ENCODE results near the gene CPLX3.

The CPLX3 gene

DNA sequence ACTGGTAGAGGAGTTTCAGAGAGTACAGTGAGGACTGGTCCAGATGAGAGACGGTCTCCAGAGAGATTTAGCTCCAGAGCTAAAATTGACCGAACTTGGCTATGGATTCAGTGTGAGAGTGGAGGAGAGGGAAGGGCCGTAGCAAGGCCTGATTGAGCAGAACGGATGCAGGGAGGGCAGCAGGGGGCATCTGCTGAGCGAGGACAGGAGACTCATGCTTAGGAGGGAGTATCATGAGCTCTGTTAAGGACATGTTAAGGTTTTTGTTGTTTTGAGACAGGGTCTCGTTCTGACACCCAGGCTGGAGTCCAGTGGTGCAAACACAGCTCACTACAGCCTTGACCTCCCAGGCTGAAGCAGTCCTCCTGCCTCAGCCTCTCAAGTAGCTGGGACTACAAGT lies 21.5 kb upstream of the CPLX3 start:
- DNase-seq: no peak

DNA sequence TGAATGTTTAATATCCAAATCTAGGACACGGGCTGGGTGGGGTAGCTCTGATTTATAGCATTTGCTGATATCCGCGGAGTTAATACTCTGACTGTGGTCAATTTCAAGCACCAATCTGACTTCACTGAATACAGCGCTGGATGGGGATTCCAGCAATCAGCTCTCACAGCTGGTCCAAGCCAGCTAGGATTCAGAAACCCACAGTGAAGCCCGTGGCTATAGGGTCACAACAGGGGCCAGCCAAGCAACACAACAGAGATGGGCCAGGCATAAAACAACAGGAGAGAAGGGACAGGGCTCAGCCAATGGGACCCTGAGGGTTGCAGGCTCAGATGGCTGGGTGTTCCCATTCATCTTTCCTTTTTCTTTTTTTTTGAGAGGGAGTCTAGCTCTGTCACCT lies 19.1 kb upstream of the CPLX3 start:
- DNase-seq: no peak

DNA sequence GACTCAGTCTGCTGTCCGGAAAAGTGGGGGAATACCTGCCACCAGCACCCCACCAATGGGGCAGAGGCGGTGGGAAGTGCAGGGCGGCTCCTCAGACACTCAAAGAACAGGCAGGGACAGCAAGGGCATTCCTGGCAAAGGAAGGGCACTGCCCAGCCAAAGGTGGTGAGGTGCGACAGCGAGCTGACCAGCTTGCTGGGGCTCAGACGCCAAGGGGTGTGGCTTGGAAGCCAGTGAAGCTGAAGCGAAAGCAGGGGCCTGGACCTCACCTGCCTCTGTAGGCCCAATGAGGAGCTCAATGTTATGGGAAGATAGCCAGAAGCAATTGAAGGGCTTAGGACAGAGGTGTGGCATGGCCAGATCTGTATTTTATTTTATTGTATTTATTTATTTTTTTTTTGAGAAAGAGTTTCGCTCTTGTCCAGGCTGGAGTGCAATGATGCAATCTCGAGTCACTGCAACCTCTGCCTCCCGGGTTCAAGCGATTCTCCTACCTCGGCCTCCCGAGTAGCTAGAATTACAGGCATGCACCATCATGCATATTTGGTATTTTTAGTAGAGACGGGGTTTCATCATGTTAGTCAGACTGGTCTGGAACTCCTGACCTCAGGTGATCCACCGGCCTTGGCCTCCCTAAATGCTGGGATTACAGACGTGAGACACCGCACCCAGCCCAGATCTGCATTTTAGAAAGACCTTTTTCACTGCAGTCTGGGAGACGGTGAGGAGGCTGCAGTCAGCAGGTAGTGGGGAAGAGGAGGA lies 18.2 kb upstream of the CPLX3 start:
- no peak for DNase-seq

DNA sequence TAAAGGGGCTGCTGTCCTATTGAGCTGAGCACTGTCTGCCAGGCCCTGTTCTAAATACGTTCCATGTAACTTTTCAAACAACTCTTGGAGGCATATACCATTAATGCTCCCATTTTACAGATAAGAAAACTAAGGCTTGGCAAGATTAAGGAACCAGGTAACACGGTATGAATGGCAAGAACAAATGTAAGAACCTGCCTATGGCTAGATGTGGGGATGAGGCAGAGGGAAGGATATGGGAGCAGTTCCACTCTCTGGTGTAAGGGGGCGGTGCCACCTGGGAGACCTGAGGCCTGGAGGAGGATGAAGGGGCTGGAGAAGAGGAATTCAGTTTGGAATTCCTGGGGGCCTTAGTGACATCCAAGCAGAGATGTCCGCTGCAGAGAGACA lies 17.6 kb upstream of the CPLX3 start:
- DNase-seq: no peak

DNA sequence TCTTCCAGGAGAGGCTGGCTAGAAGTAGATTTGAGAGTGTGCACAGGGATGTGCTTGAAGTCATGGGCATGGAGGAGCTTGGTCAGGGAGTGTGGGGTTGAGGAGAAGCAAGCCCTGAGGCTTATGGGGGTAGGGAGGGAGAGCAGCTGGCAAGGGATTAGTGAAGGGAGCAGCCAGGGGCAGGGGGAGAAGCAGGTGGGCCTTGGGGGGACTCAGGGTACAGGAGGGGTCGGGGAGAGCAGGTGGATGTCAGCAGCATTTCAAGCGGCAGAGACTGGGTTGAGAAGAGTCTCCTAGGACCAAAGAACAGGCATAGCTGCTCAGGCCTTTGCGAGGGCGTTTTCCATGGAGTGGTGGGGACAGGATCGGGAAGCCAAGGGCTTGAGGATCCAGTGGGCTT lies 17.2 kb upstream of the CPLX3 start:
- no peak for DNase-seq

DNA sequence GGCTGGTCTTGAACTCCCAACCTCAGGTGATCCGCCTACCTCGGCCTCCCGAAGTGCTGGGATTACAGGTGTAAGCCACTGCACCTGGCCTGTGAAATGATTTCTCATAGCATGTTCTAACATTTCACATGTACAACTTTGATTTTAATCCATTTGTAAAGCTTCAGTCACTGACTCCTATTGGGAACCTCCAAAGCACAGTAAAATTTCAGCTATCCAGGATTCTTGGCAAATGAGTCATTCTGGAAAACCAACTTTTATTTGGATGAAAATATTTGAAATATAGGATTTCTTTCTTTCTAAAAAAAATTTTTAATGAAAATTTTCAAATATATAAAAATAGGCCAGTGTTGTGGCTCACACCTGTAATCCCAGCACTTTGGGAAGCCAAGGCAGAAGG lies 16.5 kb upstream of the CPLX3 start:
- no peak for DNase-seq

DNA sequence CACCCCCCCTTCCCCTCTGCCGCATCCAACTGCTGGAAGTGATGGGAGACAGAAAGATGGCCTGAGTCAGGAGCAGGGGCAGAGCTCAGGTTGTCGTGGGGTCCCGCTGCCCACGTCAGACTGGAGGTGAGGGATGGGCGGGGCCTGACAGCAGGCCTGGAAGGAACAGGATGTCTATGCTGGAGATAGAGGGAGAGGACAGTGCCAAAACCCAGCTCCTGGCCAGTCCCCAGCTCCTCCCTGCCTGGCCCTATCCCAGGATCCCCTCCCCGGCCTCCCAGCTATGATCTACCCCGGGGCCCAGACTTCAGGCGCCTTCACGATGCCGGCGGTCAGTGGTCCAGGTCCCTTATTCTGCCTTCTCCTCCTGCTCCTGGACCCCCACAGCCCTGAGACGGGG lies 13.9 kb upstream of the CPLX3 start, which contains the start of gene LMAN1L:
TSS of gene LMAN1L (plus strand) at position 303 of the 400 bp plus-strand sequence. CDS start at position 323, 20 bp downstream.
- no peak for DNase-seq

DNA sequence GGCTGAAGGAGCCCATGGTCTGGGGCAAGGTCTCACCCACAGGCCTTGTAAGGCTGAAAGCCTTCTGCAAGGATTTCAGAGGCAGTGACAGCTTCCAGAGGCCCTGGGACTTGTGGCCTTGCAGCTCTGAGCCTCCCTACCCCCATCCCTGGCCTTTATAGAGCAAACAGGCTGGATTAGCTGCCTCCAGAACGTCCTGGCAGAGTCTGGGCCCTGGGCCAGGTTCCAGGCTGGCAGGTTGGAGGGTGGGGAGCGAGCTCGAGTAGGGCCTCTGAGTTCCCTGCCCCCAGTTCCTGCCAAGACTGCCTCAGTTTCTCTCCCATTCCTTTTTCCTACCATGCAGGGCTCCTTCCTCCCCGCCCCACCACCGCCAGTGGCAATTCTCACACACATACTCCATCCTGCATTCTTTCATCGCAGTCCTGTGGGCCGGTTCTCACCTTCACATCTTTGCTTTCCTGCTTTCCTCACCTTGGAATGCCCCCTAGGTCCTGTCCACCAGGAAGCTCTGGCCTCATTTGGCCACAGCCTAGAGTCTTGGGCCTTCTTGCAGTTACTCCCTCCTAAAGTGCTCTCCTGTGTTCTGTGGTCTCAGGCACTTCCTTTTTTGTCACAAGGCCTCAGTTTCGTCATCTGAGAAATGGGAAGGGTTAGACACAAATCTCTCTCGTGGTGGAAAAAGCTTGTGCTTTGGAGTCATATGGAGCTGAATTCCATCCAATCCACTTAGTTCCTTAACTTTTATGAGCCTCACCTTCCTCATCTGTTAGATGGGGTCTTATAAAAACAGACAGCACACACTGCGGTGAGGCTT lies 11.1 kb upstream of the CPLX3 start:
- no peak for DNase-seq

DNA sequence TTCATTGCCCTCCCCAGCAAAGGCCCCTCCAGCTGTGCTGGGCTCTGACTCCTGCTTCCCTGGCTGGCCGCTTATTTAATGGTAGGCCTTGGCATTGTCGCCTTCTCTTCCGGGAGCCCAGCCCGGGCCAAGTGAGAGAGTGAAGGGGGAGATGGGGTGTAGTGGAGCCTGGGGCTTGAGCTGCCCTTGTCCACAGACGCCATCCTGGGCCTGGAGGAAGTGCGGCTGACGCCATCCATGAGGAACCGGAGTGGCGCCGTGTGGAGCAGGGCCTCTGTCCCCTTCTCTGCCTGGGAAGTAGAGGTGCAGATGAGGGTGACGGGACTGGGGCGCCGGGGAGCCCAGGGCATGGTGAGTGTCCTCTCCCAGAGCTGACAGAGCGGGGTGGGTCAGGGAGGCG lies 10.5 kb upstream of the CPLX3 start:
- no peak for DNase-seq

DNA sequence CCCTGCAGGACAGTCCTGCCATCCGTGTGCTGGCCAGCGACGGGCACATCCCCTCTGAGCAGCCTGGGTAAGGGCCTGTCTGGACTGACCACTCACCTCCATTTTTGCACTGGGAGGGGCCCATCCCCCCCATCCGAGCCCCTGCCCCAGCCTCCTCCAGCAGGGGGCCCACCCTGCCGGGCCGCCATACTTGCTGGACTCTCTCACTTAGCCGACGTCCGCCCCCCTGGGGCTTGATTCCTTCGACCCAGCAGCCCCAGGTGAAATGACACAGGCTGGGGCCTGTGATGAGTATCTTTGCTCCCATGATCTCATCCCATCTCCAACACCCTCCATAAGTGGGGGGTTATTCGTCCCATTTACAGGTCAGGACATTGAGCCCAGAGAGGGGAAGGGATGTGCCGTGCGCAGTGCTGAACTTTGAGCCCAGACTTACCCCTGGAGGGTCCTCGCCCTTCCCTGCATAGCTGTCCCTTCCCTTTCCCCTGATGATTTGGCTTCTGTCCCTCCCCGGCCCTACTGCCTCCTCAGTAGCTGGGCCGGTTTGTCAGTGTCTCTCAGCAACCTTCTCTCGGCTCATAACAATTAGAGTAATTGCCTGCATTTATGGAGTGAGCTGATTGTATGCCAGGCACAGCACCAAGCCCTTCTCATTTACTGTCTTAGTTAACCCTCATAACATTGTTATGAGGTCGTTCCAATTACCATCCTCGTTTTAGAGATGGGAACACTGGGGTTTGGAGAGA lies 9.6 kb upstream of the CPLX3 start:
- DNase-seq: no peak

DNA sequence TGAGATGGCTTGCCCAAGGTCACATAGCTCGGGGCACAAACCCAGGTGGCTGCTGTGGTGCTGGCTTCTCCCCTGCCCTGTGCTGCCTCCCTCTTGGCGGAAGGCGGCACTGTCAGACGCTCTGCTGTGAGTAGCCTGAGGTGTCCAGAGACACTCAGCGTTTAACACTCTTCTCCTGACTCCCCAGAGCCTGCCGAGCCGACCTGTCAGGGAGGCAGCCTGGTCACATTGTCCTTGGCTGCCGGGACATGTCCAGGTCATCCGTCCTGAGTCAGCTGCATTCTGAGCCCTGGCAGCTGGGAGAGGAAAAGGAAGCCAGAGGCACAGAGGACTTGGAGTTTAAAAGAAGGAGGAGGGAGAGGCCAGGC lies 9.1 kb upstream of the CPLX3 start:
- no peak for DNase-seq

DNA sequence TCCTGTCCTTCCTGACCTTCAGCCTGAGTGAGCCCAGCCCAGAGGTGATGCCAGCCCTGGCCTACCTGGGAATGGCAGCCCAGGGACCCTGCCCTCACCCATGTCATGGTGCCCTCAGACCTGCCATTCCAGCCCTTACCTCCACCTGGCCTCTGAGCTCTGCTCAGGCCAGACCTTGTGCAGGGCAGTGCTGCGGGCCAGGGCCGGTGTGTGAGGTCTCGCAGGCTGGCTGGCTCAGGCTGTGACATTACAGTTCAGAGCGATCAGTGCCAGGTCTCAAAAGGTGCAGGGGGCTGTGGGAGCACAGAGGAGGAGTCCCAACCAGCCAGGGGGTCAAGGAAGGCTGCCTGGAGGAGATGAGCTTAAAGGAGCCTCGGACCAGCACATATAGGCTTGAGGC lies 6.4 kb upstream of the CPLX3 start:
- DNase-seq: no peak

DNA sequence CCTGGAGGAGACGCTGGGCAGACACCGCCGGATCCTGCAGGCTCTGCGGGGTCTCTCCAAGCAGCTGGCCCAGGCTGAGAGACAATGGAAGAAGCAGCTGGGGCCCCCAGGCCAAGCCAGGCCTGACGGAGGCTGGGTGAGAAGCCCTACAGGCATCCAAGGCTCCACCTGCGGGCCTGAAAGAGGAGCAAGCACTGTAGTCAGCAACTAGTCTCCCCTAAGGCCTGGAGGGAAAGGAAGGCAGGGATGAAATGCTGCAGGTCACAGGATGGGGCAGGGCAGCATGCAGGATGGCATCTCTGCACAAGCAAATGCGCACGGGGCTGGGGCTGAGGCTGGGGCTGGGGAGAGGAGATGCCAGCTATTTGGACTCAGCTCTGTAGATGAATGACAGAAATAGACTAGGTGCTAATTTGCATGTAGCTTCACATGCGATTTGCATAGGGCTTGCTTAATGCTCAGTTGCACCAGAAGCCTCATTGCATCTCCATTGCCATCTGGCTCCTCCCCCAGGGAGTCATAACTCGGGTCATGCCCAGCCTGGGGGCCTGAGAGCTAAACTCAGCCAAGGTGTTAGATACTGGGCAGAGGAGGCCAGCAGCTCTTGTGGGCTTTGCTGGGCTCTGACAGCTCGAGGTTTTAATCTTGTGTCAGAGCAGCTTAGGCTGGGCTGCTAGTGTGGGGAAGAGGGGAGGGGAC lies 5.2 kb upstream of the CPLX3 start:
- no peak for DNase-seq

DNA sequence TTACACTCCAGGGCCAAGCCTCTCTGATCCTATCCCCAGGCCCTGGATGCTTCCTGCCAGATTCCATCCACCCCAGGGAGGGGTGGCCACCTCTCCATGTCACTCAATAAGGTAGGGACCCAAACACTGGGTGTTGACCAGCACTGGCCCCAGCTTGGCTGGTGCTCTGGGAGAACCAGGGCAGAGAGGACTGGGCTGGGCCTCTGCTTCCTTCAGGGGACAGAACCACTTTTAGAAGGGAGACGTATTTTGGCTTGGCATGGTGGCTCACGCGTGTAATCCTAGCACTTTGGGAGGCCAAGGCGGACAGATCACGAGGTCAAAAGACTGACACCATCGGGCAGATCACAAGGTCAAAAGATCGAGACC lies 4.7 kb upstream of the CPLX3 start:
- DNase-seq: no peak

DNA sequence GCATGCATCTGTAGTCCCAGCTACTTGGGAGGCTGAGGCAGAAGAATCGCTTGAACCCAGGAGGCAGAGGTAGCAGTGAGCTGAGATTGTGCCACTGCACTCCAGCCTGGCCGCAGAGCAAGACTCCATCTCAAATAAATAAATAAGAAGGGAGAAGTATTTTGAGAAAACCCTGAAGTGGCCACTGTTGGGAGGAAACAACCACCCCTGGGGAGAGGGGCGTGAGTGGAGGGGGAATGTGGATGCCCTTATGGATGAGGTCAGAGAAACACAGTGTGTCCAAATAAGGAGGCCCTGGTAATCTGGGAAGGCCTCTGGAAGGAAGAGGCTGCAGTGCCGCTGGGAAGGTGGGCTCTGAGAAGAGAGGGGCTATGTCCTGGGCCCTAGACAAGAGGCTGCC lies 4.2 kb upstream of the CPLX3 start:
- DNase-seq: no peak

DNA sequence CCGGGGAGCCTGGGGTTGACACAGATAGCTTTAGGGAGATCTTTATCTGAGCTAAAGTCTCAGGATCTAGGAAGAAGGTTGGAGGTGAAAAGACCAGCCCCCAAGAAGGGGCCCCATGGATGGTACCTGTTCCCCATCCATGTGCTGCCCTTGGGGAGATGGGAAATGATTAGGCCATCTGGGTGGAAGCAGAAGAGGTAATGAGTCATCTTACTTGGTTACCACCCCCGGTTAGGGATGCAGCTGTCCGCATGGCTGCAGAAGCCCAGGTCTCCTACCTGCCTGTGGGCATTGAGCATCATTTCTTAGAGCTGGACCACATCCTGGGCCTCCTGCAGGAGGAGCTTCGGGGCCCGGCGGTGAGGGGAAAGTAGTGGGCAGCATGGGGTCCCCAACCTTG lies 3.1 kb upstream of the CPLX3 start:
- no peak for DNase-seq

DNA sequence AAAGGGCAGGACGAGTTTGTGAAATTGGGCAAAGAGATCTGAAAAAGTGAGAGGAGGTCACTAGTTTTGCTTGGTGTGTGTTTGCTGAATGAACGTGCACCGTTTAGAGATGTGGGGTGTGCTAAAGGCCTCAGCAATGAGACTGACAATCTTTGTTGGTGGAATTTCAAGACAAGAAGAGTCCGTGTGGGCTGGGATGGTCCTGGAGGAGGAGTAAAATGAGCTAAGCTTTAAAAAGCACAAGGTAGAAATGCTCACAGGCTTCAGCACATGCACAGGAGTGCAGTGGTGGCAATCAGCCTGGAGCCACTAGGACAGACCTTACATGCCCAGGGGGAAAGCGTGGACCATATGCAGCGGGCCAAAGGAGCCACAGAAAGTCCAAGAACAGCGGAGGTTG lies 1.5 kb upstream of the CPLX3 start:
- no peak for DNase-seq

DNA sequence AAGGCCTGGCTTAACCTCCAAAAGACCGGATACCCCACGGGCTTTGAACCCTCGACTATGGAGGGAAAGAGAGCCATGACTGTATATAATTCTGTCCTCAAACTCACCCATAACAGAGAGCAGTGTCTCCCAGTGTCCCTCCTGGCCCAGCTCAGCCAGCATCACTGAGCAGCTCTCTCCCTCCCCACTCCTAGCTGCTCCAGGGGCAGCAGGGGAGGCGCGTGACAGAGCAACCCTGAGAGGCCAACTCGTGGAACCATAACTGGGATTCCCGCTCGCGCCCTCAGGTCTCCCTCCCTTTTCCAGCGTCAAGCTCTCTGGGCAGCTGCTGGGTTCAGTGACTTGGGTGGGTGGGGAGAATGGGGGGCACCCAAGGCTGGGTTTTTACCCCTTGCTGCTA lies 561 bp upstream of the CPLX3 start:
- DNase-seq: no peak

DNA sequence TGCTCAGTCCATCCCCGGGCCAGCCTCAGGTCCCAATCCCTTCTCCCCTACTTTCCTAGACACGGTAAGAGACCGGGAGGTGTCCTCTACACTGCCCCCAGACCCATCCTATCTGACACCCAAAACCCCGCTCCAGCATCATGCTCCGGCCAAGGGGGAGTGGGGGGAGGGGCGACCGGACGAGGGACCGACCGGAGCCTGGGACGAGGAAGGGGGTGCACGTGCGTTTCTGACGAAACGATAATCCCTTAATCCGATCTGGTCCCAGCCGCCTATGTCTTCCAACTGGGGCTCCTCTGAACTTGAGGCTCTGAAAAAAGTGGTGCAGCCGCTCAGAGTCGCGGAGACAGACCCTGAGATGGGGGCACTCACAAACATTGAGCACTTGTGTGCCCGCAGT lies 494 bp downstream of the CPLX3 start:
- DNase-seq: no peak

DNA sequence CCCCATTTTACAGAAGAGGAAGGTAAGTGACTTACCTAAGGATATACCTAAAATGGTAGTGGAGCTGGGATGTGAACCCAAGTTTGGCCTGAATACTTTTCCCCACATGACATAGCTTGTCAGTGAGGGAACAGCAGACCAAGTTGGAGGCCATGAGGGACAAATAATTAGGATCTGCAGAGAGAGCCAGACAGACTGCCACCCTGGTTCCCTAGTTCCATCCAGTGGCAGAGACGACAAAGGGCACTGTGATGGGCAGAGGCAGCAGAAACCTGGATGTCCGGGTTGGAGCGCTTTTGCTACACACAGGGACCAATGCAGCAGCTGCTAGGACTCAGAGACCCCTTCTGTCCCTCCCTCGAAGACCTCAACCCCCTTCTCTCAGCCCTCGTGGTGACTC lies 1.2 kb downstream of the CPLX3 start:
- DNase-seq: no peak

DNA sequence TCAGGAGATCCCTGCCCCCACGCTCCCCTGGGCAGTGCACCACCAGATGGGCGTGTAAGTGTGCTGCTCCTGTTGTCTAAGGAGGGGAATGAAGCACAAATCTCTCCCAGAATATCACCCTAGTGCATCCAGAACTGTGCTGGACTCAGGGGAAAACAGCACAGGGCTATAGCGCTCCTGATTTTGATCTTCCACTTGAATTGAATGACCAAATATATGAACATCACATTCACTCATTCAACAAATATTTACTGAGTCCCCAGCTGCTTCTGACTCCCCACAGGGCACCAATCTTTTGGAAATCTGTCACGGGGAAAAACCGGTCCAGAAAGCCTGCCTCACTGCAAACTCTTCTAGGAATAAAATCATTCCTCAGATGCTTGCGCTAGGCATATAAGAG lies 2.4 kb downstream of the CPLX3 start:
- DNase-seq: no peak

DNA sequence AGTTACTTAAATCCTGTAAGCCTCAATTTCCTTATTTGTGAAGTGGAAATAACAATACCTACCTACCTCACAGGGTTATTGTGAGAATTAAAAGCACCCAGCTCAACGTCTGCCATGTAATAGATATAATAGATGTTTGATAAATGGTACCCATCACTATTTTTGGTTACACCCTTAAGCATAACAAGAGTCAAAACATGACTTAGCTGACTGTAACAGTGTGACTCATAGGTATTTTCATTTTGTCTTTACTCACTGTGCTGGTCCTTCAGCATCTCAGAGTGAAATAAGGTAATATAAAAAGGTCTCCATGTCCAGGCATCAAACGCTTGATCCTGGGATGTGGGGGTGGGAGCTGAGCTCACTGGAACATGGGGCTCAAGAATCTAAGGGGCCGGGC lies 3.1 kb downstream of the CPLX3 start:
- DNase-seq: no peak

DNA sequence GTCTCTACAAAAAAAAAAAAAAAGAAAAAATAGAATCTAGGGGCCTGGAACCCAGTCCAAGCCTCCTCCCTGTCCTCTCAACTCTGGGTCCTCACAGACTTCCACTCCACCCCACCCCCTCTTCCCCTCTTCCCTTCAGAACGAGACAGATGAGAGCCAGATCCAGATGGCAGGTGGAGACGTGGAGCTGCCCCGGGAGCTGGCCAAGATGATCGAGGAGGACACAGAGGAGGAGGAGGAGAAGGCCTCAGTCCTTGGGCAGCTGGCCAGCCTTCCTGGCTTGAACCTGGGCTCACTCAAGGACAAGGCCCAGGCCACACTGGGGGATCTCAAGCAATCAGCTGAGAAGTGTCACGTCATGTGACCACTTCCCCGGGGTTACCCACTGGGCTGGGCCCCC lies 3.6 kb downstream of the CPLX3 start:
- no peak for DNase-seq

All from effector CD4-positive, alpha-beta T cell (primary cell).